ENCODE data around the gene DCAF12. TPM values are rescaled to one million over a fixed set of nuclear protein-coding genes. Genes with fewer than 3 reads are reported as not detected.

Gene DCAF12
- polyA plus RNA-seq, 2 of the 4 experiments (the other 2 are of a cell fraction): 28.5 to 56.5 TPM

GRCh38 chr9:34114436-34114835, 12.1 kb downstream of the DCAF12 start (continued):
- TF ChIP-seq E2F6 (IDR thresholded peaks at IDR 0.05; ENCODE audit: borderline replicate concordance, low read depth): no peak

DNA sequence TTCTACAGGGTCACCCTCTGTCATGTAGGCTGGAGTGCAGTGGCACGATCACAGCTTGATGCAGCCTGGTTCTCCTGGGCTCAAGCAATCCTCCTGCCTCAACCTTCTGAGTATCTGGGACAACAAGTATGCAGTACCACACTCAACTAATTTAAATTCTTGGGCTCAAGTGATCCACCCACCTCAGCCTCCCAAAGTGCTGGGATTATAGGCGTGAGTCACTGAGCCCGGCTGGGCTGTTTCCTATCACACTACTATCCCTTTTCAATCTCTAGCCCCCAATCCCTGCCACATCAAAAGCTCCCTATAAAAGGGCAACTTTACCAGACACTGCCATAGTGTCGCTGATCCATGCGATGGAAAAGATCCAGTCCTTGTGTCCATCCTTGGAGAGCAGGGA, 20.4 kb downstream of the DCAF12 start:
- no peak for ATAC-seq
- no peak for TF ChIP-seq POLR2A (IDR thresholded peaks at IDR 0.05; ENCODE audit: low read length)
- no peak for TF ChIP-seq MAFK (IDR thresholded peaks at IDR 0.05; ENCODE audit: partially characterized antibody)
- TF ChIP-seq NFE2L2 (conservative IDR thresholded peaks at IDR 0.05; ENCODE audit: low read length): no peak
- no peak for TF ChIP-seq MYC (IDR thresholded peaks at IDR 0.05; ENCODE audit: borderline replicate concordance, low read length)
- TF ChIP-seq RCOR1 (IDR thresholded peaks at IDR 0.05; ENCODE audit: low read depth, low read length): no peak
- TF ChIP-seq, protein P1, sequence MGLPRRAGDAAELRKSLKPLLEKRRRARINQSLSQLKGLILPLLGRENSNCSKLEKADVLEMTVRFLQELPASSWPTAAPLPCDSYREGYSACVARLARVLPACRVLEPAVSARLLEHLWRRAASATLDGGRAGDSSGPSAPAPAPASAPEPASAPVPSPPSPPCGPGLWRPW (IDR thresholded peaks at IDR 0.05): no peak
- no peak for TF ChIP-seq EHF (CRISPR knock-in tag; IDR thresholded peaks at IDR 0.05)
- no peak for TF ChIP-seq TFCP2L1 (CRISPR knock-in tag; IDR thresholded peaks at IDR 0.05)
- TF ChIP-seq JUNB (IDR thresholded peaks at IDR 0.05): no peak
- no peak for TF ChIP-seq ZC3H11A (IDR thresholded peaks at IDR 0.05)
- TF ChIP-seq, protein P2, sequence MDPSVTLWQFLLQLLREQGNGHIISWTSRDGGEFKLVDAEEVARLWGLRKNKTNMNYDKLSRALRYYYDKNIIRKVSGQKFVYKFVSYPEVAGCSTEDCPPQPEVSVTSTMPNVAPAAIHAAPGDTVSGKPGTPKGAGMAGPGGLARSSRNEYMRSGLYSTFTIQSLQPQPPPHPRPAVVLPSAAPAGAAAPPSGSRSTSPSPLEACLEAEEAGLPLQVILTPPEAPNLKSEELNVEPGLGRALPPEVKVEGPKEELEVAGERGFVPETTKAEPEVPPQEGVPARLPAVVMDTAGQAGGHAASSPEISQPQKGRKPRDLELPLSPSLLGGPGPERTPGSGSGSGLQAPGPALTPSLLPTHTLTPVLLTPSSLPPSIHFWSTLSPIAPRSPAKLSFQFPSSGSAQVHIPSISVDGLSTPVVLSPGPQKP (IDR thresholded peaks at IDR 0.05; ENCODE audit: low read depth, low read length): no peak
- no peak for TF ChIP-seq HOXB5 (CRISPR knock-in tag; IDR thresholded peaks at IDR 0.05)
- TF ChIP-seq ZFP36 (IDR thresholded peaks at IDR 0.05; ENCODE audit: borderline replicate concordance, partially characterized antibody): no peak
- TF ChIP-seq CBX2 (IDR thresholded peaks at IDR 0.05; ENCODE audit: borderline replicate concordance, low read depth): no peak
- no peak for TF ChIP-seq KDM5A (IDR thresholded peaks at IDR 0.05)
- no peak for TF ChIP-seq JUN (IDR thresholded peaks at IDR 0.05)
- TF ChIP-seq CHD4 (IDR thresholded peaks at IDR 0.05; ENCODE audit: borderline replicate concordance): no peak
- TF ChIP-seq HOXB13 (CRISPR knock-in tag; IDR thresholded peaks at IDR 0.05; ENCODE audit: low read depth): no peak
- no peak for TF ChIP-seq HDAC2 (IDR thresholded peaks at IDR 0.05)
- H3K27ac ChIP-seq: no peak overlapping the region

GRCh38 chr9:34102796-34103195, 23.7 kb downstream of the DCAF12 start:
- WGBS (ENCODE audit: missing lambda C conversion rate): 93% methylated on average over 11 of the region's 11 CpGs
- FAIRE-seq (no peak), DNase-seq (ENCODE audit: low read depth in 1 of 2, low spot score in 1 of 2) (no peak), ATAC-seq (no peak)
- TF ChIP-seq, protein P3, sequence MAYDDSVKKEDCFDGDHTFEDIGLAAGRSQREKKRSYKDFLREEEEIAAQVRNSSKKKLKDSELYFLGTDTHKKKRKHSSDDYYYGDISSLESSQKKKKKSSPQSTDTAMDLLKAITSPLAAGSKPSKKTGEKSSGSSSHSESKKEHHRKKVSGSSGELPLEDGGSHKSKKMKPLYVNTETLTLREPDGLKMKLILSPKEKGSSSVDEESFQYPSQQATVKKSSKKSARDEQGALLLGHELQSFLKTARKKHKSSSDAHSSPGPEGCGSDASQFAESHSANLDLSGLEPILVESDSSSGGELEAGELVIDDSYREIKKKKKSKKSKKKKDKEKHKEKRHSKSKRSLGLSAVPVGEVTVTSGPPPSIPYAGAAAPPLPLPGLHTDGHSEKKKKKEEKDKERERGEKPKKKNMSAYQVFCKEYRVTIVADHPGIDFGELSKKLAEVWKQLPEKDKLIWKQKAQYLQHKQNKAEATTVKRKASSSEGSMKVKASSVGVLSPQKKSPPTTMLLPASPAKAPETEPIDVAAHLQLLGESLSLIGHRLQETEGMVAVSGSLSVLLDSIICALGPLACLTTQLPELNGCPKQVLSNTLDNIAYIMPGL (CRISPR knock-in tag; IDR thresholded peaks at IDR 0.05; ENCODE audit: borderline replicate concordance): no peak
- TF ChIP-seq GATA3 (IDR thresholded peaks at IDR 0.05; ENCODE audit: borderline replicate concordance) (no peak), RCOR1 (IDR thresholded peaks at IDR 0.05; ENCODE audit: low read depth, low read length) (no peak), NR3C1 (IDR thresholded peaks at IDR 0.05) (no peak), PHF8 (IDR thresholded peaks at IDR 0.05; ENCODE audit: borderline replicate concordance, low read depth) (no peak), HOXB5 (CRISPR knock-in tag; IDR thresholded peaks at IDR 0.05) (no peak), FOSL2 (IDR thresholded peaks at IDR 0.05) (no peak), FOSL2 (CRISPR knock-in tag; IDR thresholded peaks at IDR 0.05) (no peak), CHD4 (IDR thresholded peaks at IDR 0.05; ENCODE audit: borderline replicate concordance) (no peak), HDAC2 (IDR thresholded peaks at IDR 0.05) (no peak), EP300 (IDR thresholded peaks at IDR 0.05) (no peak), NFE2L2 (conservative IDR thresholded peaks at IDR 0.05; ENCODE audit: low read length) (no peak), EHF (CRISPR knock-in tag; IDR thresholded peaks at IDR 0.05) (no peak), ZNF302 (CRISPR knock-in tag; IDR thresholded peaks at IDR 0.05) (no peak), BCL3 (IDR thresholded peaks at IDR 0.05) (no peak), POLR2A (IDR thresholded peaks at IDR 0.05; ENCODE audit: low read length) (no peak), MAFK (IDR thresholded peaks at IDR 0.05; ENCODE audit: partially characterized antibody) (no peak), JUN (IDR thresholded peaks at IDR 0.05) (no peak), CHD2 (IDR thresholded peaks at IDR 0.05; ENCODE audit: low read length, partially characterized antibody) (no peak)
- TF ChIP-seq, protein P4, sequence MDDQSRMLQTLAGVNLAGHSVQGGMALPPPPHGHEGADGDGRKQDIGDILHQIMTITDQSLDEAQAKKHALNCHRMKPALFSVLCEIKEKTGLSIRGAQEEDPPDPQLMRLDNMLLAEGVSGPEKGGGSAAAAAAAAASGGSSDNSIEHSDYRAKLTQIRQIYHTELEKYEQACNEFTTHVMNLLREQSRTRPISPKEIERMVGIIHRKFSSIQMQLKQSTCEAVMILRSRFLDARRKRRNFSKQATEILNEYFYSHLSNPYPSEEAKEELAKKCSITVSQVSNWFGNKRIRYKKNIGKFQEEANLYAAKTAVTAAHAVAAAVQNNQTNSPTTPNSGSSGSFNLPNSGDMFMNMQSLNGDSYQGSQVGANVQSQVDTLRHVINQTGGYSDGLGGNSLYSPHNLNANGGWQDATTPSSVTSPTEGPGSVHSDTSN (IDR thresholded peaks at IDR 0.05): no peak
- ChIA-PET CTCF (interaction anchor here (0.8 to 2.7 kb wide), 4 partner anchors 20 to 150 kb away, joined by 3 to 10 read pairs (median 4); no protein-coding TSS in a partner anchor), POLR2A (no interaction called here)
- Histone ChIP-seq H3K4me1 (no peaks in the 10 kb centered on the region), H3K9me3 (no peaks in the 10 kb centered on the region), H3K4me3 (no peak overlapping the region), H3K4me2 (no peak overlapping the region), H3K27ac (no peak overlapping the region)

More for the DNA sequence above, 20.4 kb downstream of the DCAF12 start:
- CTCF ChIA-PET: interaction anchor here (1.2 kb wide), 1 partner anchor 147 kb away, joined by 3 read pairs; no protein-coding TSS in a partner anchor
- no peak overlapping the region for H3K4me2 ChIP-seq
- FAIRE-seq (no peak), DNase-seq (ENCODE audit: low read depth in 1 of 2, low spot score in 1 of 2) (no peak)
- H3K4me1 ChIP-seq: no peaks in the 10 kb centered on the region
- WGBS (ENCODE audit: missing lambda C conversion rate): 96% methylated on average over 5 of the region's 5 CpGs
- no peaks in the 10 kb centered on the region for H3K9me3 ChIP-seq
- POLR2A ChIA-PET: no interaction called here
- no peak overlapping the region for H3K4me3 ChIP-seq
